GM19099 (cell line): Measurements from ENCODE around the gene EXOC3L1.

Experiments
- POLR2A ChIP-seq: IDR thresholded peaks from 3 replicates; pipeline ENCODE4 v1.6.1; 2011; ENCODE audit warnings: low read depth; ENCODE audit not compliant: insufficient read length; ENCODE audit errors: extremely low read depth

EXOC3L1 gene

GRCh38 chr16:67207249-67208091 lies 17.5 kb upstream of the EXOC3L1 start:
- TF ChIP-seq POLR2A: no peak

- TF ChIP-seq POLR2A: no peak
Measured at GRCh38 chr16:67206838-67207248, 16.9 kb upstream of the EXOC3L1 start.

- TF ChIP-seq POLR2A: no peak
Measured at GRCh38 chr16:67206129-67206837, 16.3 kb upstream of the EXOC3L1 start.

- TF ChIP-seq POLR2A: no peak
Measured at GRCh38 chr16:67204076-67204475, 14.1 kb upstream of the EXOC3L1 start.

GRCh38 chr16:67202956-67203493 lies 13.1 kb upstream of the EXOC3L1 start:
- TF ChIP-seq POLR2A: no peak

GRCh38 chr16:67202426-67202825 lies 12.5 kb upstream of the EXOC3L1 start:
- no peak for TF ChIP-seq POLR2A

GRCh38 chr16:67201411-67202345 lies 11.7 kb upstream of the EXOC3L1 start:
- TF ChIP-seq POLR2A: no peak

GRCh38 chr16:67200491-67200890 lies 10.6 kb upstream of the EXOC3L1 start:
- TF ChIP-seq POLR2A: no peak

- TF ChIP-seq POLR2A: no peak
Measured at GRCh38 chr16:67199808-67200198, 9.9 kb upstream of the EXOC3L1 start.

- TF ChIP-seq POLR2A: no peak
Measured at GRCh38 chr16:67199011-67199807, 9.3 kb upstream of the EXOC3L1 start, which contains the start of gene ELMO3. Gene ELMO3 (plus strand): TSS chr16:67199131. CDS start chr16:67199327, 196 bp downstream.

- TF ChIP-seq POLR2A: no peak
Measured at GRCh38 chr16:67198238-67198734, 8.3 kb upstream of the EXOC3L1 start.

GRCh38 chr16:67197704-67198103 lies 7.8 kb upstream of the EXOC3L1 start:
- no peak for TF ChIP-seq POLR2A

- TF ChIP-seq POLR2A: no peak
Measured at GRCh38 chr16:67196881-67197280, 6.9 kb upstream of the EXOC3L1 start.

GRCh38 chr16:67195676-67196075 lies 5.7 kb upstream of the EXOC3L1 start:
- no peak for TF ChIP-seq POLR2A
